GM19035 (cell line): ENCODE data around the gene ZNF770.

Source experiments
- ATAC-seq: cut with Tn5 transposase; IDR thresholded peaks from one replicate; pipeline ENCODE4 v1.9.1; 2021; ENCODE audit not compliant: unreplicated experiment

Gene ZNF770, protein sequence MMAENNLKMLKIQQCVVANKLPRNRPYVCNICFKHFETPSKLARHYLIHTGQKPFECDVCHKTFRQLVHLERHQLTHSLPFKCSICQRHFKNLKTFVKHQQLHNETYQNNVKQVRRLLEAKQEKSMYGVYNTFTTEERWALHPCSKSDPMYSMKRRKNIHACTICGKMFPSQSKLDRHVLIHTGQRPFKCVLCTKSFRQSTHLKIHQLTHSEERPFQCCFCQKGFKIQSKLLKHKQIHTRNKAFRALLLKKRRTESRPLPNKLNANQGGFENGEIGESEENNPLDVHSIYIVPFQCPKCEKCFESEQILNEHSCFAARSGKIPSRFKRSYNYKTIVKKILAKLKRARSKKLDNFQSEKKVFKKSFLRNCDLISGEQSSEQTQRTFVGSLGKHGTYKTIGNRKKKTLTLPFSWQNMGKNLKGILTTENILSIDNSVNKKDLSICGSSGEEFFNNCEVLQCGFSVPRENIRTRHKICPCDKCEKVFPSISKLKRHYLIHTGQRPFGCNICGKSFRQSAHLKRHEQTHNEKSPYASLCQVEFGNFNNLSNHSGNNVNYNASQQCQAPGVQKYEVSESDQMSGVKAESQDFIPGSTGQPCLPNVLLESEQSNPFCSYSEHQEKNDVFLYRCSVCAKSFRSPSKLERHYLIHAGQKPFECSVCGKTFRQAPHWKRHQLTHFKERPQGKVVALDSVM

GRCh38 chr15:34988027-34988902 lies at the start of gene ZNF770:
ZNF770 (minus strand) TSS chr15:34988287; CDS start chr15:34983434, 4,853 bp downstream.
- peak; percentile 78 for ATAC-seq

DNA sequence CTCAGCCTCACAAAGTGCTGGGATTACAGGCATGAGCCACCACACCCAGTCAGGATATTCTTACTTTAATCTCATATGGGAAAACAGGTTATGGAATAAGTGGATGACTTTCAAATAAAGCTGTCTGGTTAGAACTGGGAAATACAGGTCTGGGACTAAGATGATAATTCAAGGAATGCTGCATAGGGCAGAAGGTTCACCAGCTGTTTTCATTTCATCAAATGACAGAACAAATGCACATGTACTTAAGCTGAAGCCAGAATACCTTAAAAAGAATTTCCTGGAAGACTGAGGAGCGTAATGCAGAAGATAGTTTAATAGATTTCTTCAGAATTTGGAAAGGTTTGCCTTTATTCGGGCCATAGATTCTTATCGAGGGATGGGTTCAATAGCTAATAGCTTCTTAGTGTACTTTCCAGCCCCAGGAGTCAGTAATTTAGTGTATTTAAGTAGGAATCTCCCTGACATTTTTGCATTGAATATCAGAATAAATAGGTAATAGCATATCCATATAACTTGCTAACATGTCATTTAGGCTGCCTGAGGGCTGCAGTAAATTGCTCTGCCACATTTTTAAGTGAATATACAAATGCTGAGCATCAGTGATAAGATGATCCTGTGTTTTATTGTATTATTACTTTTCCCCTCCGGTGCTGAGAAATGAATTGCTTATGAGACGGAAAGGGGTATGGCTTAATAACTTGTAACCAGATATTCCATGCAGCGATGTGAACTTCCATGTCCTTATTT lies 40.3 kb upstream of the ZNF770 start:
- no peak for ATAC-seq

DNA sequence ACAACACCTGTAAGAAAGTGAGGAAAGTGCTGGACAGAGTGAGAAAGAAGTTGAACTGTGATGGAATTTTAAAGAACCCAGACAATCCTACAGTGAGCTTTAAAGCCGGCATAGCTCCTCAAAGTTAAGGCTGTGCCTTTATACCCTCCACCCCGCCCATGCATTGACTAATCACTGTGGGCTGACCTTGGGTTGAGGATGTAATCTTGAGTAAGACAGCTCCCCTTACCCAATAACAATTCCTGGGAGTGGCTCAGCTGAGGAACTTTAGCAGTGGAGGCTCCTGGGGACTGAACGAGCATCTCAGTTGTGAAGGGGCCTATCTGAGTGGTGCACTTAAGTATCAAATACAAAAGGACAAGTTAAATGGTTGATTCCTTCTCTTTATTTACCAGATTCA lies 35.7 kb upstream of the ZNF770 start:
- ATAC-seq, result no peak

GRCh38 chr15:35020974-35021373 lies 32.9 kb upstream of the ZNF770 start:
- ATAC-seq, result no peak

DNA sequence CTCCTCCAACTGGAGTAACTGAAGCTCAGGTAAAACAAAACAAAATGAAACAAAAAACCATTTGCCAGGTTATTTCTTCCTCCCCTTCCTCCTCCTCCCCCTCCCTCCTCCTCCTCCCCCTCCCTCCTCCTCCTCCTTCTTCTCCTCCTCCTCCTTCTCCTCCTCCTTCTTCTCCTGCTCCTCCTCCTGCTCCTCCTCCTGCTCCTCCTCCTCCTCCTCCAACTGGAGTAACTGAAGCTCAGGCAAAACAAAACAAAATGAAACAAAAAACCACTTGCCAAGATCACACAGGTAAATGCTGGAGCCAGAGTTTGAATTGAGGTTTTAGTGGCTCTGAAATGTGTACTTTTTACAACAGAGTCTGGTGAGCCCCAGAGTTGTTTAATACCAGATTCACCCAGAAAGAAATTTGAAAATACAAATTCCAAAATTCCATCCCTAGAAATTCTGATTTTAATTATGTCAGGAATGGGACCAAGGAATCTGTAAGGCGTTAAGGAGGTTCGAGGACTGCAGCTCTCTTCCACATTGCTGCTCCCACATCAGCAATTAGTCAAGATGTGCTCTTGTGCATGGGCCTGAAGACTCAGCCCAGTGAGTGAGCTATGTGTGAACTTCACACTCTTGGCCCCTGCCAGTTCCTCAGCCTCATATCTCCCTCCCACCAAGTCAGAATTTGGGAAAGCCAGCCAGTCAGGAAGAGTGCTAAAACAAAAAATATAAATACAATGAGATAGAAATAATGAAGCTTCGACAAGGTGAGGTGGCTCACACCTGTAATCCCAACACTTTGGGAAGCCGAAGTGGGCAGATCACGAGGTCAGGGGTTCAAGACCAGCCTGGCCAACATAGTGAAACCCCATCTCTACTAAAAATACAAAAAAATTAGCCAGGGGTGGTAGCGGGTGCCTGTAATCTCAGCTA lies 31.6 kb upstream of the ZNF770 start:
- no peak for ATAC-seq

DNA sequence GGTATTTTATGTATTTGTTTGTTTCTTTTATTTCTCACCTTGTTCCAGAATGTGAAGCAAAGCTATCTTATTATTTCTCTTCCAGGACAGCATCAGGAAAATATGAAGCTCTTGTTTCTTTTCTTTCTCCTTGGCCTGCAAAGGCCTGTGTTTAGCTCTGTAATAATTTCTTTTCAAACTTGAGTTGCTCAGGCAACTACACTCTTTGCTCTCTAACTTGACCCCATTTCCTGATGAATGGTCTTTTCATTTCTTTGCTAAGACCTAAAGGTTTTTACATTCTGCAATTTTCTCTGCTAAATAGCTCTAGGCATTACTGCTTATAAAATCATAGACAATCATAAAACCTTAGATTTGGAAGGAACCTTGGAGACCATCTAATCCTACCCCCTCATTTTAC lies 26.2 kb upstream of the ZNF770 start:
- no peak for ATAC-seq

DNA sequence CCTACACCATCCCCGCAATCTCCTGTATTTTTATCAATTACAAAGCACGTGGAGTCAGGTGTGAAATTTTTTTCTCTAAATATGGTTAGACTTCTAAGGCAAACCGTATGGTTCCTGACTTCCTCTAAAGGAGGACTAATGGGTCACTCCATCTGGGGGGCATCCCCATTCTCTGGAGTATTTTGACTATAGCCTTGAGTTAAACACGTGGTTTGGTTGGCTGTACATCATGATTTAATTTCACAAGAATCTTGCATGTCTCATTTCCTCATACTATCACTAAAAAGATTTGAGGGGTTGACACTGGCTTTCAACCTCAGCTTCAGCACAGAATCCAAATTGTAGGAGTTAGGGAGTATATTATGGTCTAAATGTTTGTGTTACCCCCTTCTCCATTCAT lies 25.3 kb upstream of the ZNF770 start:
- ATAC-seq, result no peak

GRCh38 chr15:35007397-35007796 lies 19.3 kb upstream of the ZNF770 start:
- no peak for ATAC-seq

GRCh38 chr15:35005933-35006332 lies 17.8 kb upstream of the ZNF770 start:
- ATAC-seq, result no peak

DNA sequence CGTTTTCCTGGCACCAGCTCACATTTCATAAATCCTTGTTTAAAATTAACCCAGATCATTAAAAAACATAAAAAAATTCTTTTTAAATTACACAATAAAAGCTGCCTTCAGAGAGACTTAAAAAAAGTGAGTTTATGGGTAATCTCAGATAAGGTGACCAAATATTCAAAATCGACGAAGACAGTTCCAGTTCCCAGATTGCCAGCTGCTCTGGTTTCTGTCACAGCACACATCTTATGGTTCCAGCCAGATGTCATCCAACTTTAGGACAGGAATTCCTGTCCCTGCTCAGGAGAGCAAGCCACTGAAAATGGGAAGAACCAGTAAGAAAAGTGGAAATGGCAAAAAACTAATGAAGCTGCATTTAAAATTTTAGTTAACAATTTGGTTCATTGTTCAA lies 15.8 kb upstream of the ZNF770 start:
- no peak for ATAC-seq

GRCh38 chr15:35000511-35000910 lies 12.4 kb upstream of the ZNF770 start:
- ATAC-seq, result no peak

DNA sequence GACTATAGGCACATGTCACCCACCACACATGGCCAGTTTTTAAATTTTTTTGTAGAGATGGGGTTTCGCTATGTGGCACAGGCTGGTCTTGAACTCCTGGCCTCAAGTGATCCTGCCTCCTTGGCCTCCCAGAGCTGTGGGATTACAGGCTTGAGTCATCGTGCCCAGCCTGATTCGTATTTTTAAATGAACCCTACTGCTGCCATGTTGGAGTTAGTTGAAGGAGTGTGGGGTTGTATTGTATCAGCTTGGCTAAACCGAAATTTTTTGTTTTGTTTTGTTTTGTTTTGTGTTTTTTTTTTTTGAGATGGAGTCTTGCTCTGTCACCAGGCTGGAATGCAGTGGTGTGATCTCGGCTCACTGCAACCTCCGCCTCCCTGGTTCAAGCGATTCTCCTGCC lies 11.8 kb upstream of the ZNF770 start:
- no peak for ATAC-seq

DNA sequence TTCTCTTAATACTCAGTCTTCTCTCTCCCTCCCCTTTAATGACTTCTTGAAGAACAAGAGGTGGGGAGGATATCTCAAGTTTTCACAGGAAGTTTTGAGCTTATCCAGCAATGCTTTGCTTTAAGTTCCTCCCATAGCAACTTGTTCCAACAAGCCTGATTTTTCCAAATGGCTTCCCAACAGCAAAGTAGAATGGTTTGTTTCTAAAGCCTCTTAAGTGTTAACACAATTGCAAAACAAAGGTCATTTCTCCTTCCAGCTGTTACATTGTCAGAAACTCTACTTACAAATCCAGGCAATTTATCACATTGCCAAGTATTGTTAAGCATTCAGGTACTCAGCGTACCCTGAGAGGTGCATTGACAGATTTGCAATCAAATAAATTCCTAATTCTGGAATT lies 6.8 kb upstream of the ZNF770 start:
- no peak for ATAC-seq

DNA sequence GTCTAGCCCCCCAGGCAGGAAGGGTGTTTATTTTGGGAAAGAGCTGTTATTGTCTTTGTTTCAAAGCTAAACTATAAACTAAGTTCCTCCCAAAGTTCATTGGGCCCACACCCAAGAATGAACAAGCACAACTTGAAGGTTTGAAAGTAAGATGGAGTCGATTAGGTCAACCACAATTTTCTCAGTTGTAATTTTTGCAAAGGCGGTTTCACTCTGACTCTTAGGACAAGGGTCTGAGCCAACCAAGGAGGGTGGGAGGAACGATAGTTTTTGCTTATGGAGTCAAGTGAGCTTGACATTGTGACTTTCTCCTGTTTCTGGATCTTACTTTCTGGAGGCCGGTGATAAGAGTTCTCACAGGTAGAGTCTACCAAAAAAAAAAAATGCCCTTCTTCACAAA lies 5.8 kb upstream of the ZNF770 start:
- ATAC-seq, result peak; percentile 92

DNA sequence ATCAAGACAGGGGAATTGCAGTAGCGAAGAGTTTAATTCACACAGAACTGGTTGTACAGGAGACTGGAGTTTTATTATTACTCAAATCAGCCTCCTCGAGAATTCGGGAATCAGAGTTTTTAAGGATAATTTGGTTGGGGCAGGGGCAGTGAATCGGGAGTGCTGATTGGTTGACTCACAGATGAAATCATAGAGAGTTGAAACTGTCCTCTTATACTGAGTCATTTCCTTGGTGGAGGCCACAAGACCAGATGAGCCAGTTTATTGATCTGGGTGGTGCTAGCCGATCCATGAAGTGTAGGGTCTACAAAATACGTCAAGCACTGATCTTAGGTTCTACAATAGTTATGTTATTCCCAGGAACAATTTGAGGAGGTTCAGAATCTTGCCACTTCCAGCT lies 5.3 kb upstream of the ZNF770 start:
- peak; percentile 29 for ATAC-seq

DNA sequence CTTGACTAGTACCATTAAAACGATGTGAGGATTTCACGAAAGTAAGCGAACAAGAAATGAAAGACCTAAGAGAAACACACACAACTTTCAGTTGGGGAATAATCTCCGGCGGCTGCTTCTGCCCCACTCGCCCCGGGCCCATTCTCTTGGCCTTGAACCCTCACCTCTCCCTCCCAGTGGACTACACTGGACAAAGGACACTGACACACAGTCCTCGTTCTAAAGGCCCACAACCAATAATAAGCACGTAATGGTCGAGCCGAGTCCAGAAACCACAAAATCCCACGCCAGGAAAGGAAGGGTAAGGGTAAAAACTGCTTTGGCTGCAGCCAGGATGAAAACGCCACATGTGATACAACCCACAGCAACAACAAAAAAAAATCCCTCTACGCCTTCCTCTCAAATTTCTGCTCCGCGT lies 469 bp downstream of the ZNF770 start:
- no peak for ATAC-seq

GRCh38 chr15:34986771-34987480 lies 1.2 kb downstream of the ZNF770 start:
- no peak for ATAC-seq

DNA sequence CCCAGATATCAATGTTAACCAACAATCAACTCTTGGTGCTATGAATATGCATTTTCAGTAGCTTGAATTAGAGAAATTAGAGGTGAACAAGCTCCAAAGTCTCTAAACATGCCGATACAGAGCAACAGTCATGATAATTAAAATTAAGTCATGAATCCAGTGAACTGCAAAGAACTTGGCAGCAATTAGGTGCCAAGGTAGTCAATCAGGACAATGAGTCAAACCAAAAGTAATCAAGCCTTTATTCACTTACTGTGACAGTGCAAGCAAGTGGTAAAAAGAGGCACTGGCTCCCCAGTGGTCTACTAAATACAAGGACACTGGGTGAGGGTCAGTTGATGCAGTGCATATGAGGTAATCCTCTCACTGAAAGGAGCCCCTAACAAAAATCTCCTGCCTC lies 1.8 kb downstream of the ZNF770 start:
- ATAC-seq, result no peak
